ENCODE results near the gene WDR47.
"Not testable (repeated sequence)": the region's sequence is repeated elsewhere in the genome, so short reads cannot be mapped to it uniquely, and the experiment has no call there.

GRCh38 chr1:109017719-109018118 is 24.2 kb downstream of the WDR47 start:
- not testable (repeated sequence) for TF ChIP-seq EZH2 (IDR thresholded peaks at IDR 0.05; ENCODE audit: insufficient read depth, poor library complexity, severe bottlenecking); EZH2phosphoT487 (IDR thresholded peaks at IDR 0.05; ENCODE audit: insufficient read depth, low read depth)

All from GM23248 (cell line).